ENCODE data around the gene VIM.

The VIM gene

GRCh38 chr10:17240096-17240495 lies 12.1 kb downstream of the VIM start:
- Histone ChIP-seq H3K36me3 (replicated peaks; ENCODE audit: low read depth, low read length) (peaks cover 30% of the 10 kb centered on the region), H3K4me1 (ENCODE audit: low read length) (no peaks in the 10 kb centered on the region), H3K27ac (ENCODE audit: low read length) (no peak overlapping the region), H3K9ac (ENCODE audit: low read length) (no peak overlapping the region), H3K4me3 (ENCODE audit: low read length) (no peak overlapping the region), H3K9me3 (ENCODE audit: insufficient read depth, low read length) (no peaks in the 10 kb centered on the region), H2AFZ (ENCODE audit: low read depth, low read length) (no peak overlapping the region), H3K79me2 (ENCODE audit: low read length) (no peaks in the 10 kb centered on the region), H3K4me2 (ENCODE audit: low read length) (no peak overlapping the region), H3K27me3 (ENCODE audit: low read depth, low read length) (no peaks in the 10 kb centered on the region), H4K20me1 (ENCODE audit: insufficient read depth, low read length) (peaks cover 15% of the 10 kb centered on the region)
- TF ChIP-seq, protein P1, sequence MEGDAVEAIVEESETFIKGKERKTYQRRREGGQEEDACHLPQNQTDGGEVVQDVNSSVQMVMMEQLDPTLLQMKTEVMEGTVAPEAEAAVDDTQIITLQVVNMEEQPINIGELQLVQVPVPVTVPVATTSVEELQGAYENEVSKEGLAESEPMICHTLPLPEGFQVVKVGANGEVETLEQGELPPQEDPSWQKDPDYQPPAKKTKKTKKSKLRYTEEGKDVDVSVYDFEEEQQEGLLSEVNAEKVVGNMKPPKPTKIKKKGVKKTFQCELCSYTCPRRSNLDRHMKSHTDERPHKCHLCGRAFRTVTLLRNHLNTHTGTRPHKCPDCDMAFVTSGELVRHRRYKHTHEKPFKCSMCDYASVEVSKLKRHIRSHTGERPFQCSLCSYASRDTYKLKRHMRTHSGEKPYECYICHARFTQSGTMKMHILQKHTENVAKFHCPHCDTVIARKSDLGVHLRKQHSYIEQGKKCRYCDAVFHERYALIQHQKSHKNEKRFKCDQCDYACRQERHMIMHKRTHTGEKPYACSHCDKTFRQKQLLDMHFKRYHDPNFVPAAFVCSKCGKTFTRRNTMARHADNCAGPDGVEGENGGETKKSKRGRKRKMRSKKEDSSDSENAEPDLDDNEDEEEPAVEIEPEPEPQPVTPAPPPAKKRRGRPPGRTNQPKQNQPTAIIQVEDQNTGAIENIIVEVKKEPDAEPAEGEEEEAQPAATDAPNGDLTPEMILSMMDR (IDR thresholded peaks at IDR 0.05; ENCODE audit: low read depth, low read length), result no peak
- TF ChIP-seq EZH2phosphoT487 (IDR thresholded peaks at IDR 0.05; ENCODE audit: low read depth), result no peak

GRCh38 chr10:17240616-17241015 lies 12.6 kb downstream of the VIM start:
- Histone ChIP-seq H3K4me2 (ENCODE audit: low read length) (no peak overlapping the region), H2AFZ (ENCODE audit: low read depth, low read length) (no peak overlapping the region)
- no peak for TF ChIP-seq EZH2phosphoT487 (IDR thresholded peaks at IDR 0.05; ENCODE audit: low read depth)
- TF ChIP-seq, protein P1 (IDR thresholded peaks at IDR 0.05; ENCODE audit: low read depth, low read length), result no peak

DNA sequence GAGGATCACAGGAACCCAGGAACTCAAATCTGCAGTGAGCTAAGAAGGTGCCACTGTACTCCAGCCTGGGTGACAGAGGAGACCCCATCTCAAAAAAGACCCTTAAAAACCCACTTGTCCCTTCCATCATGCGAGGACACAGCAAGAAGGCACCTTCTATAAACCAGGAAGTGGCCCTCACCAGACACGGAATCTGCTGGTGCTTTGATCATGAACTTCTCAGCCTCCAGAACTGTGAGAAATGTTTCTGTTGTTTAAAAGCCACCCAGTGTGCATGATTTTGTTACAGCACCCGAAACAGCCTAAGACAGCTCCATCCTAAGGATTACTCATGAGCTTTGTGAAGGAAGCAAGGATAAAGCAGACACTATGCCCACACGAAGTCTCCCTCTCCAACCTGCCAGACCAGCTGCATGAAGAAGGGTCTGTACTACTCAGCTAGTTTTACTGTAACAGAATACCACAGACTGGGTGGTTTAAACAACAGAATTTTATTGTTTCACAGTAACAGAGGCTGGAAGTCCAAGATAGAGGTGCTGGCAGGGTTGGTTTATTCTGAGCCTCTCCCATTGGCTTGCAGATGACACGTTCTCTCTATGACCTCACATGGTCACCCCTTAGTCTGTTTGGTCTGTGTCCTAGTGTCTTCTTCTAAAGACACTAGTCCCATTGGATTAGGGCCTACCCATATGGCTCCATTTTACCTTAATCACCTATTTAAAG lies 13.7 kb downstream of the VIM start:
- Histone ChIP-seq H3K27me3 (ENCODE audit: low read depth, low read length) (no peaks in the 10 kb centered on the region), H3K4me1 (ENCODE audit: low read length) (no peaks in the 10 kb centered on the region), H3K79me2 (ENCODE audit: low read length) (no peaks in the 10 kb centered on the region), H3K4me2 (ENCODE audit: low read length) (no peak overlapping the region), H3K9ac (ENCODE audit: low read length) (no peak overlapping the region), H3K36me3 (replicated peaks; ENCODE audit: low read depth, low read length) (peaks cover 14% of the 10 kb centered on the region), H3K4me3 (ENCODE audit: low read length) (no peak overlapping the region), H3K9me3 (ENCODE audit: insufficient read depth, low read length) (no peaks in the 10 kb centered on the region), H2AFZ (ENCODE audit: low read depth, low read length) (no peak overlapping the region), H3K27ac (ENCODE audit: low read length) (no peak overlapping the region), H4K20me1 (ENCODE audit: insufficient read depth, low read length) (no peaks in the 10 kb centered on the region; the same call in none of the 2 replicates)
- TF ChIP-seq, protein P1 (IDR thresholded peaks at IDR 0.05; ENCODE audit: low read depth, low read length), result no peak
- no peak for TF ChIP-seq EZH2phosphoT487 (IDR thresholded peaks at IDR 0.05; ENCODE audit: low read depth)

More at GRCh38 chr10:17240616-17241015, 12.6 kb downstream of the VIM start:
- Histone ChIP-seq H3K36me3 (replicated peaks; ENCODE audit: low read depth, low read length) (peaks cover 25% of the 10 kb centered on the region), H3K79me2 (ENCODE audit: low read length) (no peaks in the 10 kb centered on the region), H3K9ac (ENCODE audit: low read length) (no peak overlapping the region), H3K4me3 (ENCODE audit: low read length) (no peak overlapping the region), H4K20me1 (ENCODE audit: insufficient read depth, low read length) (peaks cover 10% of the 10 kb centered on the region), H3K27ac (ENCODE audit: low read length) (no peak overlapping the region), H3K4me1 (ENCODE audit: low read length) (no peaks in the 10 kb centered on the region), H3K9me3 (ENCODE audit: insufficient read depth, low read length) (no peaks in the 10 kb centered on the region), H3K27me3 (ENCODE audit: low read depth, low read length) (no peaks in the 10 kb centered on the region)

DNA sequence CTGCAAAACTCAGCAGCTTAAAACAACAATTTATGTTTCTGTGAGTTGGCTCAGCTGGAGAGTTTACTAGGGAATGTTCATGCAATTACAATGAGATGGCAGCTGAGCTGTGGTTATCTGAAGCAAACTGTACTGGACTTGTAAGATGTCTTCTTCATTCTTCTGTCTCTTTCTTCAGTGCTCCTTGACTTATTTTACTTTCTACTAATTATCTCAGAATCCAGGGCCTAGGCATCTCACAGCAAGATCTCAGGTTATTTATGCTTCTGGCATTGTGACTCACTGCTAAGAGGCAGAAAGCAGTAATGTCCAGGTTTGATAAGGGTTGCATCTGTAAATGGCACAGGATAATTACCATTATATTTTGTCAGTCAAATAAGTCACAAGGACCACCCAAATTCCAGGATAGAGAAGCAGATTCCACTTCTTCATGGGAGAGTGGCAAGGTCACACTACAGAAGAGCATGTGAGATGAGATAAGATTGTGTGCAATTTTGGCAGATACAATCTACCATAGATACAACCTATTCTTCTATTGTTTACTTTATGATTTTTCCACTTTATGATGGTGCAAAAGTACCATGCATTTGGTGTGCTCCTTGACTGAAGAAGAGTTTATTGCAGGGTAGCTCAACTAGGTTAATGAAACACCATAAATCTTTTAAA lies 16.8 kb downstream of the VIM start:
- H2AFZ ChIP-seq (ENCODE audit: low read depth, low read length), result no peak overlapping the region
- no peaks in the 10 kb centered on the region for H3K4me1 ChIP-seq (ENCODE audit: low read length)
- no peaks in the 10 kb centered on the region for H3K27me3 ChIP-seq (ENCODE audit: low read depth, low read length)
- TF ChIP-seq, protein P1 (IDR thresholded peaks at IDR 0.05; ENCODE audit: low read depth, low read length), result no peak
- H4K20me1 ChIP-seq (ENCODE audit: insufficient read depth, low read length), result no peaks in the 10 kb centered on the region
- no peaks in the 10 kb centered on the region for H3K9me3 ChIP-seq (ENCODE audit: insufficient read depth, low read length)
- no peak overlapping the region for H3K27ac ChIP-seq (ENCODE audit: low read length)
- no peak overlapping the region for H3K9ac ChIP-seq (ENCODE audit: low read length)
- H3K36me3 ChIP-seq (replicated peaks; ENCODE audit: low read depth, low read length), result no peaks in the 10 kb centered on the region
- H3K4me3 ChIP-seq (ENCODE audit: low read length), result no peak overlapping the region
- no peaks in the 10 kb centered on the region for H3K79me2 ChIP-seq (ENCODE audit: low read length)
- no peak overlapping the region for H3K4me2 ChIP-seq (ENCODE audit: low read length)
